CD4-positive, alpha-beta T cell treated with Interleukin-17A for 4 hours (primary cell): Measurements from ENCODE around the gene IPP.
"Not testable (repeated sequence)": the region's sequence is repeated elsewhere in the genome, so short reads cannot be mapped to it uniquely, and the experiment has no call there.

ENCODE experiments used
- DNase-seq: peaks from one replicate; pipeline ENCODE4 v3.0.0-alpha.2; 2020; ENCODE audit warnings: mixed read lengths

Gene IPP

DNA sequence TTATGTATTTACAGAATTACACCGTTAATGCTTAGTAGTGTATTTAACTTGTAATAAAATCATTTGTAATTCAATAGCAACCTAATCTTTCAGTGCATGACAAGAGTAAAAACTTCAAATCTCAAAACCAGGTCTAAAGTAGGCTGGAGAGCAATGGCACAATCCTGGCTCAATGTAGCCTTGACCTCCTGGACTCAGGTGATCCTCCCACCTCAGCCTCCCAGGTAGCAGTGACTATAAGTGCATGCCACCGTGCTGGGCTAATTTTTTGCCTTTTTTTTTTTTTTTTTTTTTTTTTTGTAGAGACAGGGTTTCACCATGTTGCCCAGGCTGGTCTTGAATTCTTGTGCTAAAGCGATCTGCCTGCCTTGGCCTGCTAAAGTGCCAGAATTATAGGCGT lies 11.3 kb downstream of the IPP start:
- DNase-seq, result no peak

DNA sequence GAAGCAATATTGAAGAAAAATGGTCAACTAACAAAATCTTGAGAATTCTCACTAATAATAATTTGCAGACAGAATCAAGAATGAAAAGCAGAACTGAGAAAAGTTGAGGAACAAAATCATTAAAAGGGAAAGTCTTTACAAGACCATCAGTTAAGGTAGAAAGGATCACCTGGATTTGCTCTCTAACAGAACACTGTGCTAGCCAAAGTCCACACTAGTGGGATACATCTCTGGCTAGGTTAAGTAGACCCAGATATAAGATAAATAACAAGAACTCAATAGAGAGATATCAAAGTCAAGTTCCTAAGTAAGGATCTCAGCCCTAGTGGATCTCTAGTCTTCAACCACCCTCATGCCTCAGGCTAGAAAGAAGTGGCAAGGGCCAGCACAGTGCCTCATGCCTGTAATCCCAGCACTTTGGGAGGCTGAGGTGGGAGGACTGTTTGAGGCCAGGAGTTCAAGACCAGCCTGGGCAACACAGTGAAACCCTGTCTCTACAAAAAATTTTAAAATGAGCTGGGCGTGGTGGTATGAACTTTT lies 19.6 kb downstream of the IPP start:
- no peak for DNase-seq

DNA sequence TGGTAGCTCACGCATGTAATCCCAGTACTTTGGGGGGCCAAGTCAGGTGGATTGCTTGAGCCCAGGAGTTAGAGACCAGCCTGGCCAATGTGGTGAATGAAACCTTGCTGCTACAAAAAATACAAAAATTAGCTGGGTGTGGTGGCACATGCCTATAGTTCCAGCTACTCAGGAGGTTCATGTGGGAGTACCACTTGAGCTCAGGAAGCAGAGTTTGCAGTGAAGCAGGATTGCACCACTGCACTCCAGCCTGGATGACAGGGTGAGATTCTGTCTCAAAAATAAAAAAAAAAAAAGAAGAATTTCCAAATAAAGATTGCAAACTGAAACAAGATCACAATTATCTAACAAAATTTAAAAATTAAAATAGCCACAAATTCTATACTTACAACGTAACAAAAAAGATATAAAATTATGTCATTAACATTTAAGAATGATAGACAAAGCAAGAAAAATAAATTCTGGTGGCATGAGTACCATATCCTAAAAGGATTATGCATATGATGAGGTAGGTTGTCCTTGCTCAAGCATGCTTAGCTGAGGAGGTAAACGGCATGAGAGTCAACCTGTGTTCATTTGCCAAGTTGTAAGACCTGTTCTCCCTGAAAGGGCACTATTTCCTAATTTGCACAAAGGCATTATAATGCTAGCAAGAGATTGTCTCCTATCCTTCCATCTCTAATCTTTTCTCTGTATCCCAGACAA lies 20.2 kb downstream of the IPP start:
- no peak for DNase-seq

DNA sequence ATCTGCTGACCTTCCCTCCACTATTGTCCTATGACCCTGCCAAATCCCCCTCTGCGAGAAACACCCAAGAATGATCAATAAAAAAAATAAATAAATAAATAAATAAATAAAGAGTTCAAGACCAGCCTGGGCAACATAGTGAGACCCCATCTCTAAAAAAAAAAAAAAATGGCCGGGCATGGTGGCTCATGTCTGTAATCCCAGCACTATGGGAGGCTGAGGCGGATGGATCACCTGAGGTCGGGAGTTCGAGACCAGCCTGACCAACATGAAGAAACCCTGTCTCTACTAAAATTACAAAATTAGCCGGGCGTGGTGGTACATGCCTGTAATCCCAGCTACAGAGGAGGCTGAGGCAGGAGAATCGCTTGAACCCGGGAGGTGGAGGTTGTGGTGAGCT lies 24.4 kb downstream of the IPP start:
- DNase-seq, result not testable (repeated sequence)

DNA sequence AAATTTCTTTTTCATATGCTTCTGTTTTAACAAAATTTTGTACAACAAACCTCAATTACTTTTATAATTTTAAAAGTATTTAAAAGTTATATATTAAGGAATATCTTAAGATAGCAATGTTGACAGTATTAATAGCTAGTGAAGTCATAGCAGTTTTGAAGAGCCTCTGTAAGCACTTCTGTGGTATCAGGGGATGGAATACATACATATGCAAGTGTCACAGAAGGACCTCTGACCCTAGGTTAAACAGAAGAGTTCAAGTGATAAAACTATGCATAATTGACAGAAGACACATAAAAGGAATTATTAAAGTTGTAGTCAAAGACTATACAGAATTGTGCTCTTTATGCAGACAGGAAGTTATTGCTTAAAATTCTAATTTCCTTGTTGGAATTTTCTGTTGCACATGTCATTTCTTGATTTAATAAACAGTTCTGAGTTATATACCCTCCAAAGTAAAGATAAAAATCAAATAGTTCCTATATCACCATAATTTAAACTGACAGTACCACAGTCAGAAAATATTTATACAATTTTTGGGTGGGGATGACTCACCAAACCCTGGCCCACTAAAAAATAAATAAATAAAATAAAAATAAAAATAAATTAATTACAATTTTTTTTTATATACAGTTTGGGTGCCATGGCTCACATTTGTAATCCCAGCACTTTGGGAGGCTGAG lies 27.1 kb downstream of the IPP start:
- no peak for DNase-seq

DNA sequence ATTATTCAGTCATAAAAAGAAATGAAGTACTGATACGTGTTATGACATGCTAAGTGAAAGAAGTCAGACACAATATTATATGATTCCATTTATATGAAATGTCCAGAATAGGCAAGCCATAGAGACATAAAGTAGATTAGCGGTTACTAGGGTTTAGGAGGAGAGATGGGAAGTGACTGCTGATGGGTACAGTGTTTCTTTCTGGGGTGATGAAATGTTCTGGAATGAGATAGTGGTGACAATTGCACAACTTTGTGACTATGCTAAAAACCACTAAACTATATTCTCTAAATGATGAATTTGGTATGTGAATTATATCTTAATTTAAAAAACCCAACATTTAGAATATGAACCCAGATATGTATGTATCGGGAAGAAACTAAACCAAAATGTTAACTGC lies 27.6 kb downstream of the IPP start:
- no peak for DNase-seq

DNA sequence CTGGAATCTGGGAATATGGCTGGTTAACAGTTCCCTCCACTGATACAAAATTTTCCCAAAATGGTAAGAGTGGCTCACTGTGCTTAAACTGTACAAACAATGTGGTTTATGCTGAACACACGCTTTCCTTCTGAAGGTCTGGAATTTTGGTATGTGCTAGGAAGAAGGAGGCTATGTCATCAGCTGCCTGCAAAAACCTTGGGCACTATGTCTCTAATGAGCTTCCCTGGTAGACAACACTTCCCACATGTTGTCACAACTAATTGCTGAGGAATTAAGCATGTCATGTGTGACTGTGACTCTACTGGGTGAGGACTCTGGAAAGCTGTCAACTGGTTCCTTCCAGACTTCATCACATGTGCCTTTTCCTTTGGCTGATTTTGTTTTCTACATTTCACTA lies 29.2 kb downstream of the IPP start:
- DNase-seq, result no peak

DNA sequence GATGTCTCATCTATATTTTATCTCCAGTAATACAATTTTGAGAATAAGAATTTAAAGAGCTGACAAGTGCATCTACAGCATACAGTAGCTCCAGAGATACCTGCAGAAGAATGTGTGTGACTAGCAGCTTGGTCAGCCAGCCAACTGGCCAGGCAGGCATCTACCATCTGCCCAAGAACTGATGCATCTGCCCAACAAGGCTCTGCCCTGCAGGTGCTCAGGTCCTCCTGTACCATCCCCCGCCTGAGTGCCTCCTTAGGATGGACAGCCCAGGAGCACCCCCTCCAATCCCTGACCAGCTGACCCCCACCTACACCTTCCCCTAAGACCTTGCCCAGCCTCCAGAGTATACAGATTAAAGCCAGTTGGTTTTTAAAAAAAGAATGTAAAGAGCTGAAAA lies 32.2 kb downstream of the IPP start:
- DNase-seq, result no peak

GRCh38 chr1:45717386-45717785 lies 33.1 kb downstream of the IPP start:
- not testable (repeated sequence) for DNase-seq

- no peak for DNase-seq
These were observed 33.8 kb downstream of the IPP start for GRCh38 chr1:45716700-45717099.

- no peak for DNase-seq
These were observed 36.7 kb downstream of the IPP start for GRCh38 chr1:45713711-45714110.

- DNase-seq, result no peak
These were observed 45.8 kb downstream of the IPP start for GRCh38 chr1:45704637-45705036.

DNA sequence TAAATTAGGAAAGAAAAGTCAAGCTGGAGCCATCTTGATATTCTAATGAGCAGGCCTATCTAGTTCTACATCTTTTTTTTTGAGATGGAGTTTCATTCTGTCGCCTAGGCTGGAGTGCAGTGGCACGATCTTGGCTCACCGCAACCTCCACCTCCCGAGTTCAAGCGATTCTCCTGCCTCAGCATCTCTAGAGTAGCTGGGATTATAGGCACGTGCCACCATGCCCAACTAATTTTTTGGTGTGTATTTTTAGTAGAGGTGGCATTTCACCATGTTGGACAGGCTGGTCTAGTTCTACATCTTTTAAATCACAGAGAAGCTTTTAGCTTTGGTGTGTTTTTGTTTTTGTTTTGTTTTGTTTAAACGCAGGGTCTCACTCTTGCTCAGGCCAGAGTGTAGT lies 55.6 kb downstream of the IPP start:
- no peak for DNase-seq

GRCh38 chr1:45693811-45694210 lies 56.6 kb downstream of the IPP start:
- not testable (repeated sequence) for DNase-seq

- peak; percentile 78 for DNase-seq
These were observed 62.4 kb downstream of the IPP start, which contains the start of gene TMEM69 for GRCh38 chr1:45687754-45688740. TMEM69 (plus strand) TSS chr1:45688181; CDS start chr1:45691069, 2,888 bp downstream.

- DNase-seq, result peak; percentile 97
These were observed 63.3 kb downstream of the IPP start for GRCh38 chr1:45687014-45687753.

DNA sequence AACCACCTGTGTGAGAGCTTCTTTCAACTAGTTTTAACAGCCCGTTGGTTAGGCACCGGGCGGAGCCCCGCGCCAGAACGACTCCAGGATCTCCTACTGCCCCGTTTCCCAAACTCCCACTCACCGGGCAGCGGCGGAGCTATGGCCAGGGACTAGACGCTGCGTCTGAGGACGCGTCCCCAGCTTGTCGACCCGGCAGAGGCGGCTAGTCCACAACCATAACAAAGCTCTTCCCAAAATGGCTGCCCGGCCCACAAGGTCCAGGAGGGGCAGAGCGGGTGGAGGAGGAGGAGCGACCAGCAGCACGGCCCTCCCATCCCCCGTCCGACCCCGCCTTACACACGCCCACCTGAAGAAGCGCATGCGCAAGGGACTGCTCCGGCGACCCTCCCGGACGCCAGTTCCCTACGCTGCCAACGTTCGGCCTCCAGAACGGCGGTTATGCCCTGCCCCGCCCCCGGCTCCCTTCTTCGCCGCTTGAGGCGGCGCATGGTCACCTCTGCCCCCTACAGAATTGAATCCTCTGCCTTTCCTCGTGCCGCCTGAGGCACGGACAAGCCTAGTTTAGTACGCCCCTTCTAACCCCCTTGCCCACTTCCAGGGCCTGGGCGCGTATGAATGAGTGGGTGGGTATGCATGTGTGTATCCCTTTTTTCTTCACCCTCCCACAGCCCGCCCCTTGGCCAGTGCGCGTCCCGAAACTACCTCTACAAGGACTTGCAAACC lies 64.0 kb downstream of the IPP start, which contains the start of gene GPBP1L1:
TSS of gene GPBP1L1 (minus strand) at position 246 of the 726 bp plus-strand sequence. CDS start 27,446 bp downstream, outside the sequence.
- DNase-seq, result peak; percentile 97

GRCh38 chr1:45686015-45686287 lies 64.5 kb downstream of the IPP start:
- DNase-seq, result peak; percentile 78

GRCh38 chr1:45685308-45686014 lies 65.0 kb downstream of the IPP start:
- no peak for DNase-seq

GRCh38 chr1:45684402-45684801 lies 66.1 kb downstream of the IPP start:
- no peak for DNase-seq

DNA sequence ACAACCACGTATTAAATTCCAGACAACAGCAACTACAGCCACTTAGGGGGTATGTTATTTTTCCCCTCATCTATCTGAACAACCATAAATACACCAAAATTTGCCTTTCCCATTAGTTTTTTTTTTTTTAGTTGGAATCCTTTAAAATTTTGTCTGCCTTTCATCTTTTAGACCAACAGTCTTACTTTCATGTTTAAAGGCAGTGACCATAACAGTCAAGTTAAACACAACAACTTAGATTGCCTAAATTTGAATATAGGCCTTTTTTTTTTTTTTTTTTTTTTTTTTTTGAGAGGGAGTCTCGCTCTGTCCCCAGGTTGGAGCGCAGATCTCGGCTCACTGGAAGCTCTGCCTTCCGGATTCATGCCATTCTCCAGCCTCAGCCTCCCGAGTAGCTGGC lies 67.5 kb downstream of the IPP start:
- no peak for DNase-seq
